ENCODE data around the gene FBXO38.

FBXO38 gene

GRCh38 chr5:148425808-148426207 is 42.0 kb downstream of the FBXO38 start:
- no peak for TF ChIP-seq NFIC (IDR thresholded peaks at IDR 0.05)
- TF ChIP-seq MAX (IDR thresholded peaks at IDR 0.05): no peak
- TF ChIP-seq TCF12 (IDR thresholded peaks at IDR 0.05; ENCODE audit: low read depth): no peak
- no peak for TF ChIP-seq USF1 (IDR thresholded peaks at IDR 0.05)
- no peak for TF ChIP-seq TEAD4 (IDR thresholded peaks at IDR 0.05)
- no peak for TF ChIP-seq EGR1 (IDR thresholded peaks at IDR 0.05)
- no peak for TF ChIP-seq EP300 (IDR thresholded peaks at IDR 0.05; ENCODE audit: borderline replicate concordance)
- no peak for TF ChIP-seq TAF1 (IDR thresholded peaks at IDR 0.05; ENCODE audit: low read depth)
- no peak for TF ChIP-seq REST (IDR thresholded peaks at IDR 0.05; ENCODE audit: low read depth)

DNA sequence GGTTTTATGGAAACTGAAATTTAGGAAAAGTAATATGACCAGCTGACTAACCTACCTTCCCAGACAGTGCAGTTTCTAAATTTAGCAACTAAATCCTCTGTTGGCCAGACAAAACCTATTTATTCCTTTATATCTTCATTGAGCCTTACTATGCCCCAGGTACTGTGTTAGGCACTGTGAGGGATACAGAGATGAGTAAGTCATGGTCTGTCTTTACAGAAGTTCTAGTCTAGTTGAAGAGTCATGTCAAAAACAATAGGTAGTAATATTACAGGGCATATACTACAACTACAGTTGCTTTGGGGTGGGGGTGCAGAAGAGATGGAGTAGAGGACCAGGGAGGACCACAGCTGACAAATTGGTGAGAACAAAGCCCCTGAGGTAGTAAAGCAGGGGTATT is 42.8 kb downstream of the FBXO38 start:
- no peak for TF ChIP-seq TEAD4 (IDR thresholded peaks at IDR 0.05)
- no peak for TF ChIP-seq CREB1 (IDR thresholded peaks at IDR 0.05; ENCODE audit: low read depth)
- no peak for TF ChIP-seq RAD21 (IDR thresholded peaks at IDR 0.05; ENCODE audit: low read depth)
- no peak for TF ChIP-seq MAX (IDR thresholded peaks at IDR 0.05)
- no peak for TF ChIP-seq FOXM1 (IDR thresholded peaks at IDR 0.05; ENCODE audit: borderline replicate concordance, low read depth)
- TF ChIP-seq TAF1 (IDR thresholded peaks at IDR 0.05; ENCODE audit: low read depth): no peak
- TF ChIP-seq EGR1 (IDR thresholded peaks at IDR 0.05): no peak
- TF ChIP-seq CEBPB (IDR thresholded peaks at IDR 0.05): no peak
- TF ChIP-seq NFIC (IDR thresholded peaks at IDR 0.05): no peak
- no peak for TF ChIP-seq REST (IDR thresholded peaks at IDR 0.05; ENCODE audit: low read depth)
- TF ChIP-seq TCF12 (IDR thresholded peaks at IDR 0.05; ENCODE audit: low read depth): no peak
- no peak for TF ChIP-seq YY1 (IDR thresholded peaks at IDR 0.05; ENCODE audit: low read depth)
- TF ChIP-seq ZBTB7A (IDR thresholded peaks at IDR 0.05; ENCODE audit: low read depth): no peak
- no peak for TF ChIP-seq USF1 (IDR thresholded peaks at IDR 0.05)

- TF ChIP-seq EGR1 (IDR thresholded peaks at IDR 0.05) (no peak), MAX (IDR thresholded peaks at IDR 0.05) (no peak), CREB1 (IDR thresholded peaks at IDR 0.05; ENCODE audit: low read depth) (no peak), NFIC (IDR thresholded peaks at IDR 0.05) (no peak), CEBPB (IDR thresholded peaks at IDR 0.05) (no peak), USF1 (IDR thresholded peaks at IDR 0.05) (no peak), TAF1 (IDR thresholded peaks at IDR 0.05; ENCODE audit: low read depth) (no peak), RAD21 (IDR thresholded peaks at IDR 0.05; ENCODE audit: low read depth) (no peak), TEAD4 (IDR thresholded peaks at IDR 0.05) (no peak), ZBTB7A (IDR thresholded peaks at IDR 0.05; ENCODE audit: low read depth) (no peak), REST (IDR thresholded peaks at IDR 0.05; ENCODE audit: low read depth) (no peak), TCF12 (IDR thresholded peaks at IDR 0.05; ENCODE audit: low read depth) (no peak)
These were observed 43.7 kb downstream of the FBXO38 start for GRCh38 chr5:148427370-148428042.

- TF ChIP-seq NFIC (IDR thresholded peaks at IDR 0.05) (no peak), TCF12 (IDR thresholded peaks at IDR 0.05; ENCODE audit: low read depth) (no peak), EP300 (IDR thresholded peaks at IDR 0.05; ENCODE audit: borderline replicate concordance) (no peak), CREB1 (IDR thresholded peaks at IDR 0.05; ENCODE audit: low read depth) (no peak), EGR1 (IDR thresholded peaks at IDR 0.05) (no peak), ZBTB7A (IDR thresholded peaks at IDR 0.05; ENCODE audit: low read depth) (no peak), TEAD4 (IDR thresholded peaks at IDR 0.05) (no peak), USF1 (IDR thresholded peaks at IDR 0.05) (no peak), MAX (IDR thresholded peaks at IDR 0.05) (no peak), FOXM1 (IDR thresholded peaks at IDR 0.05; ENCODE audit: borderline replicate concordance, low read depth) (no peak), CEBPB (IDR thresholded peaks at IDR 0.05) (no peak)
These were observed 45.1 kb downstream of the FBXO38 start for GRCh38 chr5:148428848-148429247.

All from Ishikawa (cell line).